Measurements from ENCODE around the gene POLR1A.

Gene POLR1A

DNA sequence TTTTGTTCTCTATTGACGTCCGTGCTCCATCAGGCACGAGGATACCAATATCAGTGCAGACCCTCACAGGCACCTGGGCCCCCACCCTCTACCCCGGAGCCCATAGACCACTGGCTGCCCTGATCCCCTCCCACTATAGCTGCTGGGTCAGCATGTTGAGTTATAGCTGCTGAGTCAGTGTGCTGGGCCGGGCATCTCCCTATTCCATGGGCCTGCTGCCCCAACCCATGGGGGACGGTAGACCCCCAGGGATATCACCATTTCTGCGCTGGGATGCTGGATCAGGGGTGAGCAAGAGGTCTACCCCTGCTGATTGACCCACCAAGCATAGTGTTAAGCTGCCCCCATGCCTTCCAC, 116.8 kb downstream of the POLR1A start:
- H3K27ac ChIP-seq, result no peak overlapping the region
- TF ChIP-seq, protein P1, sequence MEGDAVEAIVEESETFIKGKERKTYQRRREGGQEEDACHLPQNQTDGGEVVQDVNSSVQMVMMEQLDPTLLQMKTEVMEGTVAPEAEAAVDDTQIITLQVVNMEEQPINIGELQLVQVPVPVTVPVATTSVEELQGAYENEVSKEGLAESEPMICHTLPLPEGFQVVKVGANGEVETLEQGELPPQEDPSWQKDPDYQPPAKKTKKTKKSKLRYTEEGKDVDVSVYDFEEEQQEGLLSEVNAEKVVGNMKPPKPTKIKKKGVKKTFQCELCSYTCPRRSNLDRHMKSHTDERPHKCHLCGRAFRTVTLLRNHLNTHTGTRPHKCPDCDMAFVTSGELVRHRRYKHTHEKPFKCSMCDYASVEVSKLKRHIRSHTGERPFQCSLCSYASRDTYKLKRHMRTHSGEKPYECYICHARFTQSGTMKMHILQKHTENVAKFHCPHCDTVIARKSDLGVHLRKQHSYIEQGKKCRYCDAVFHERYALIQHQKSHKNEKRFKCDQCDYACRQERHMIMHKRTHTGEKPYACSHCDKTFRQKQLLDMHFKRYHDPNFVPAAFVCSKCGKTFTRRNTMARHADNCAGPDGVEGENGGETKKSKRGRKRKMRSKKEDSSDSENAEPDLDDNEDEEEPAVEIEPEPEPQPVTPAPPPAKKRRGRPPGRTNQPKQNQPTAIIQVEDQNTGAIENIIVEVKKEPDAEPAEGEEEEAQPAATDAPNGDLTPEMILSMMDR (IDR thresholded peaks at IDR 0.05), result no peak
- no peak for TF ChIP-seq ZFX (IDR thresholded peaks at IDR 0.05; ENCODE audit: borderline replicate concordance)

DNA sequence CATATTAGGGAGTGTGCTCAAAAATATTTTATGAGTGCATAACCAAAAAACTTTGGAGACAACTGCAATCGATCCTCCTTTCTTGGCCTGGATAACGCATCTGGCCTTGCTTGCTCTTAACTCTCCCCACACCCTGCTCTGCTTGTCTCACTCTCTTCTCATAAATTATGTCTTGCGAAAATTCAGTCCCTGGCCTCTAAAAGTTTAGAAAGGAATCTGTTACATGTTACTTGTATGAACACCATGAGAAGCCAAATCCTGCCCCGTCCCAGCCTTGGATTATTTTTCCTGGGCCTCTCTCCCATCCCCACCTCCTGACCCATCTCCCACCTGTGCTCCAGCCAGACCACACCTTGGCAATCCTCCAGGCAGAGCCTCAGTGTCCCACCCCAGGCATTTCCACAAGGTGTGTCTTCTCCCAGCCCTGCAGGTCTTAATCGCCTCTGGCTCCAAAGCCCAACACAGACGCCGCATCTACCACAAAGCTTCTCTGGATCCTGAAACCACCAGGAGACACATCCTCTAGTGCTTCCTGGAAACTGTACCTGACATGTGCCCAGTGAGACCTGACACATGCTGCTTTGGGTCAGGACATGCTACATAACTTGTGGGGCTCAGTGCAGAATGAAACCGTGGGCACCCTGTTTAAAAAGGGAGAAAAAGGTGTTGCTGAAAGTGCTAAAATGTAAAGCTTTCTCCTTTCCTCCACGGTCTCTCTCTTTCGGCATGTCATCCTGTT, 117.3 kb downstream of the POLR1A start:
- no peak for TF ChIP-seq ZFX (IDR thresholded peaks at IDR 0.05; ENCODE audit: borderline replicate concordance)
- TF ChIP-seq, protein P1 (IDR thresholded peaks at IDR 0.05), result no peak
- no peak overlapping the region for H3K27ac ChIP-seq

DNA sequence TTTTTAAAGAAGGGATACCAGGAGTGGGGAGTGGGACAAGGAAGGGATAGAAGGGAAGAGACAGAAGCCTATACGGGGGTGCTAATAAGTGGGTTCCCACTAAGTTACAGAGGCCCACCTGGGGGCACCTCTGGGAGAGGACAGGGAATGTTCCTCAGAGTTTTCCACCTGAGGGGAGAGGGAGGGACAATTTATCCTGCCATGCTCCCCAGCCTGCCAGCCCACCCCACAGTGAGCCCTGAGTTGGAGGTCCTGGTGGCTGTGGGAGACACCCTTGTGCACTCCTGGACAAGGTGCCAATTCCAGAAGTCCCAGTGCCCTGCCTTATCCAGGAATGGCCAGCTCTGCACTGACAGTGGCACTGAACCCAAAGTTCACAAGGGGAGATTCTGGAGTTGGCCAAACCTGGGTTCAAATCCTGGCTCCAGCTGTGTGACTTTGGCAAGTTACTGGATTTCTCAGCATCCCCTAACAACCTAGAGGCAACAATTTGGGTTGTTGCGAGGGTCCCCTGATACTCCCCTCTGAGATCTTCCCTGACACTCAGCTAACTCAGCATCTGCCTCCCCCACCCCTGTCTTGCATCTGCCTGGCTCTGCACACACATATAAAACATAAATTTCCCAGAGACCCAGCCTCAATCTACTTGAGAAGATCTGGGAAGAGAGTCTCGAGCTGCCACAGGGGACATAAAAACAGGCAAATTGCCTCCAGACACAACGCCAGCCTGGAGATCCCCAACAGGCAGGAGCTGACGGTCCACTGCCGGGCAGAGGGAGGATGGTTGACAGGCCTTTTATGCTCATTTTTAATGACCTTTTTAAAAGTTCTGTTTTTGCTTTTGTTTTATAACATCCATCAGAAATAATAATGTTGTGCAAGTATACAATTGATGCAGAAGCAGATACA, 118.2 kb downstream of the POLR1A start:
- no peak overlapping the region for H3K27ac ChIP-seq
- TF ChIP-seq, protein P1 (IDR thresholded peaks at IDR 0.05), result no peak
- no peak for TF ChIP-seq ZFX (IDR thresholded peaks at IDR 0.05; ENCODE audit: borderline replicate concordance)

DNA sequence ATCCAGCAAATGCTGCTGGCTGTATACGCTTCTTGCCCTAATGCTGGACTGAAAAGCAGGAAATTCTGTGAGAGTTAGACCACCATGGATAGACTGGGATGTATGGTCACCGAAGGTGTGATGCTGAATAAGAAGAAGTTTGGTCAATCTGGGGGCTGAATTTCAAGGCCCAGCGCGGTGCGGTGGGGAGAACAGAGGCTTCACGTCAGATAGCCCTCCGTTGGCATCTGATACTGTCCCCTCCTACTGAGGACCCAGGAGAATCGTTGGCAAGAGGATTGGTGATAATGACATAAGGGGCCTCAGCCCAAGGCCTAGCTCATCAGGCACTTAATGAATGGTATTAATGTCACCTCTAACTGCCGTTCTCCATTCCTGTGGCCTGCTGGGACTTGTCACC, 119.6 kb downstream of the POLR1A start:
- no peak overlapping the region for H3K27ac ChIP-seq
- no peak for TF ChIP-seq ZFX (IDR thresholded peaks at IDR 0.05; ENCODE audit: borderline replicate concordance)
- TF ChIP-seq, protein P1 (IDR thresholded peaks at IDR 0.05), result no peak

DNA sequence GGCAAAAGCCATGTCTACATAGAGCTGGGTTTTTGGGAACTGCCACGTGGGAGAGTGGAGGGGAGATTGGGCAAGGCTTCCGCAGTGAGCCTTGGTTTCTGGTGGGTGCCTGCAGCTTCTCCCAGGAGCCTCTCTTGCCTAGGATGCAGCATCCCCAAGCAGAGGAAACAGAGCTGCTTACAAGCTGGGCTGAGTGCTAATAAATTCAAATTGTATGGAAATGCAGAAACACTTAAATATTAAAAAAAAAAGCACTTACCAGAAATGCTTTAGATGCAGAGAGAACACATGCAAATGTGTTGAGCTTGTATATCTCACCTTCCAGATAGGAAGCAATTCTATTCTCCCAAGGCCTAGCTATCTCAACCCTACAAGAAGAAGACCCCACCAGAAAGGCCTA, 120.9 kb downstream of the POLR1A start:
- TF ChIP-seq ZFX (IDR thresholded peaks at IDR 0.05; ENCODE audit: borderline replicate concordance), result no peak
- TF ChIP-seq, protein P1 (IDR thresholded peaks at IDR 0.05), result no peak
- H3K27ac ChIP-seq, result no peak overlapping the region

DNA sequence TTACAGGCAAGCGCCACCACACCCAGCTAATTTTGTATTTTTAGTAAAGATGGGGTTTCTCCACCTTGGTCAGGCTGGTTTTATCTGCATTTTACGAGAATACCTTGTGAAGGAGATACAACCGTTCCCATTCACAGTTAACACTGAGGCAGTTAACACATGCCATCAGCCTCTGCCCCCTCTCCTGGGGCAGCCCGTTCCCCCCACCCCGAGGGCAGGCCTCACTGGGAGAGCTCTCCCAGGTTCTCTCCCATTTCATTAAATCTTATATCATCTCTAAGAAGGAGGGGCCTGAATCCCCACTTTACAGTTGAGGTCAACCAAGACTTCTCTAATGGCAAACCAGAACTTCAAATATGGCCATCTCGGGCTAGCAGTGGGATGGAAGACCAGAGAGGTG, 121.9 kb downstream of the POLR1A start:
- TF ChIP-seq, protein P1 (IDR thresholded peaks at IDR 0.05), result no peak
- no peak for TF ChIP-seq ZFX (IDR thresholded peaks at IDR 0.05; ENCODE audit: borderline replicate concordance)
- H3K27ac ChIP-seq, result no peak overlapping the region

All from 22Rv1 (cell line).